Thyroid gland (tissue), 4 donors: ENCODE measurements around the gene PLVAP.

Experiments used
- CTCF ChIP-seq, 6 experiments: fragments of 200-600 bp in 3 of 6; fragments of 450-650 bp in 3 of 6; sonication (generic) in 3 of 6; IDR thresholded peaks; one replicate each; pipeline ENCODE4 v1.5.1; 2016 to 2019; ENCODE audit warnings: antibody characterized with exemption in 6 of 6, mild to moderate bottlenecking in 2 of 6, inconsistent platforms in 1 of 6, moderate library complexity in 1 of 6
- POLR2A ChIP-seq, 2 donors: fragments of 450-650 bp; IDR thresholded peaks; one replicate each; pipeline ENCODE4 v1.6.1; 2017; ENCODE audit warnings: antibody characterized with exemption in 2 of 2, mild to moderate bottlenecking in 2 of 2, moderate library complexity in 1 of 2

- TF ChIP-seq POLR2A (IDR thresholded peaks at IDR 0.05) (no peak), CTCF (IDR thresholded peaks at IDR 0.05) (no peak)
Measured at GRCh38 chr19:17358395-17358794, 18.7 kb downstream of the PLVAP start.
